GM21786 (cell line): ENCODE measurements around the gene TESK2.
"Not testable (repeated sequence)": the region's sequence is repeated elsewhere in the genome, so short reads cannot be mapped to it uniquely, and the experiment has no call there.

ENCODE experiments used
- ATAC-seq: cut with Tn5 transposase; IDR thresholded peaks from one replicate; pipeline ENCODE4 v1.9.1; 2021; ENCODE audit not compliant: unreplicated experiment

TESK2 gene

GRCh38 chr1:45510036-45510971 is 19.3 kb upstream of the TESK2 start:
- no peak for ATAC-seq

GRCh38 chr1:45508295-45509151 is 17.6 kb upstream of the TESK2 start:
- no peak for ATAC-seq

- no peak for ATAC-seq
These were observed 16.9 kb upstream of the TESK2 start for GRCh38 chr1:45507893-45508292.

- no peak for ATAC-seq
These were observed 16.2 kb upstream of the TESK2 start for GRCh38 chr1:45507195-45507594.

GRCh38 chr1:45503462-45504360 is 12.7 kb upstream of the TESK2 start:
- ATAC-seq: no peak

- ATAC-seq: no peak
These were observed 10.5 kb upstream of the TESK2 start for GRCh38 chr1:45501505-45501859.

GRCh38 chr1:45499415-45499769 is 8.4 kb upstream of the TESK2 start:
- no peak for ATAC-seq

- no peak for ATAC-seq
These were observed 7.3 kb upstream of the TESK2 start for GRCh38 chr1:45498279-45498678.

- no peak for ATAC-seq
These were observed 2.2 kb upstream of the TESK2 start for GRCh38 chr1:45493116-45493697.

GRCh38 chr1:45492691-45493090 is 1.7 kb upstream of the TESK2 start:
- ATAC-seq: no peak

- no peak for ATAC-seq
These were observed 711 bp upstream of the TESK2 start for GRCh38 chr1:45491487-45492260.

- ATAC-seq: no peak
These were observed 790 bp downstream of the TESK2 start for GRCh38 chr1:45490121-45490625.

- not testable (repeated sequence) for ATAC-seq
These were observed 1.6 kb downstream of the TESK2 start for GRCh38 chr1:45489379-45489778.

GRCh38 chr1:45488666-45489377 is 2.1 kb downstream of the TESK2 start:
- no peak for ATAC-seq

GRCh38 chr1:45485949-45486348 is 5.0 kb downstream of the TESK2 start:
- no peak for ATAC-seq

GRCh38 chr1:45479039-45479748 is 11.8 kb downstream of the TESK2 start:
- no peak for ATAC-seq

GRCh38 chr1:45478121-45478814 is 12.7 kb downstream of the TESK2 start:
- ATAC-seq: no peak

- ATAC-seq: no peak
These were observed 13.3 kb downstream of the TESK2 start for GRCh38 chr1:45477646-45478045.
